ENCODE data around the gene RFNG.

- TF ChIP-seq ZNF274 (IDR thresholded peaks at IDR 0.05; ENCODE audit: low read depth, low read length): no peak
- no peak for TF ChIP-seq YY1 (IDR thresholded peaks at IDR 0.05; ENCODE audit: insufficient read depth, insufficient read length)
- no peak for TF ChIP-seq SUZ12 (IDR thresholded peaks at IDR 0.05; ENCODE audit: extremely low read depth, insufficient read depth, insufficient read length)
These were observed 41.0 kb upstream of the RFNG start for GRCh38 chr17:82092628-82092994.
